HG02642 (cell line): ENCODE results near the gene RAB17.

Source experiments
- ATAC-seq: cut with Tn5 transposase; IDR thresholded peaks from one replicate; pipeline ENCODE4 v1.9.1; 2021; ENCODE audit warnings: mild to moderate bottlenecking; ENCODE audit not compliant: unreplicated experiment, poor library complexity

Gene RAB17

GRCh38 chr2:237565974-237566373 is 24.6 kb downstream of the RAB17 start:
- no peak for ATAC-seq

GRCh38 chr2:237564526-237565131 is 25.9 kb downstream of the RAB17 start:
- no peak for ATAC-seq

GRCh38 chr2:237563816-237564215 is 26.7 kb downstream of the RAB17 start:
- no peak for ATAC-seq

GRCh38 chr2:237561221-237561620 is 29.3 kb downstream of the RAB17 start:
- ATAC-seq = no peak

- no peak for ATAC-seq
These were observed 31.4 kb downstream of the RAB17 start for GRCh38 chr2:237558961-237559641.

- ATAC-seq = peak; percentile 17
These were observed 32.9 kb downstream of the RAB17 start for GRCh38 chr2:237557633-237558015.

GRCh38 chr2:237556773-237557632 is 33.5 kb downstream of the RAB17 start:
- peak; percentile 91 for ATAC-seq

- no peak for ATAC-seq
These were observed 35.0 kb downstream of the RAB17 start for GRCh38 chr2:237555560-237555959.

GRCh38 chr2:237553948-237554347 is 36.6 kb downstream of the RAB17 start:
- ATAC-seq = no peak

GRCh38 chr2:237552908-237553307 is 37.6 kb downstream of the RAB17 start:
- ATAC-seq = no peak

- ATAC-seq = no peak
These were observed 39.4 kb downstream of the RAB17 start for GRCh38 chr2:237551071-237551574.

- no peak for ATAC-seq
These were observed 40.7 kb downstream of the RAB17 start for GRCh38 chr2:237549643-237550415.

- ATAC-seq = no peak
These were observed 41.3 kb downstream of the RAB17 start for GRCh38 chr2:237549216-237549615.

- no peak for ATAC-seq
These were observed 42.6 kb downstream of the RAB17 start for GRCh38 chr2:237547841-237548416.

- ATAC-seq = no peak
These were observed 43.6 kb downstream of the RAB17 start for GRCh38 chr2:237546876-237547395.

- no peak for ATAC-seq
These were observed 44.3 kb downstream of the RAB17 start for GRCh38 chr2:237546040-237546875.

GRCh38 chr2:237542001-237542704 is 48.4 kb downstream of the RAB17 start:
- no peak for ATAC-seq

- ATAC-seq = no peak
These were observed 49.3 kb downstream of the RAB17 start for GRCh38 chr2:237541243-237541642.
